GM21381 (cell line): Measurements from ENCODE around the gene ASB5.
"Not testable (repeated sequence)": the region's sequence is repeated elsewhere in the genome, so short reads cannot be mapped to it uniquely, and the experiment has no call there.

ENCODE experiments used
- ATAC-seq: cut with Tn5 transposase; IDR thresholded peaks from one replicate; pipeline ENCODE4 v1.9.1; 2021; ENCODE audit warnings: mild to moderate bottlenecking, moderate library complexity; ENCODE audit not compliant: unreplicated experiment

Gene ASB5

DNA sequence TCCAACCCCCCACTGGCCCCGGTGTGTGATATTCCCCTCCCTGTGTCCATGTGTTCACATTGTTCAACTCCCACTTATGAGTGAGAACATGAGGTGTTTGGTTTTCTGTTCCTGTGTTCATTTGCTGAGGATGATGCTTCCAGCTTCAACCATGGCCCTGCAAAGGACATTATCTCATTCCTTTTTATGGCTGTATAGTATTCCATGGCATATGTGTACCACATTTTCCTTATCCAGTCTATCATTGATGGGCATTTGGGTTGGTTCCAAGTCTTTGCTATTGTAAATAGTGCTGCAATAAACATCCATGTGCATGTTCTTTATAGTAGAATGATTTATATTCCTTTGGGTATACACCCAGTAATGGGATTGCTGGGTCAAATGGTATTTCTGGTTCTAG, 10.5 kb upstream of the ASB5 start:
- ATAC-seq = not testable (repeated sequence)

- peak; percentile 87 for ATAC-seq
These were observed 8.3 kb upstream of the ASB5 start for GRCh38 chr4:176277162-176277904.

DNA sequence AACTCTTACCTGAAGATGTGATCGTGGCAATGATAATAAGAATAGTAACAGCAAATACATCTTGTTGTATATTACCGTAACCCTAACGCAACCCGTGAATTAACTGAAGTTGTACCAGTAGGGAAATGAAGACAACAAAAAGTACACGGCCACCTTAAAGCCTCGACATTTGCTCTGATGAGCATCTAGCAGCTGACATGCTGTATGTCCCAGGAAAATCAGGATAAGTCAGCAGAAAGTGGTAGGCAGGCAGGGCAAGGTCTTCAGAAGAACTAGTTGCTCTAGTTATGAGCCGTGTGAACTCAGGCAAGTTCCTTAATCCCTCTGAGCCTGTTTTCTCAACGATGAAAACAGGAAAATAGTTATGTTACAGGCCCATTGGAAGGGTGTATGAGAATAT, 7.7 kb upstream of the ASB5 start:
- ATAC-seq = no peak

- no peak for ATAC-seq
These were observed 5.4 kb upstream of the ASB5 start for GRCh38 chr4:176274441-176274840.

DNA sequence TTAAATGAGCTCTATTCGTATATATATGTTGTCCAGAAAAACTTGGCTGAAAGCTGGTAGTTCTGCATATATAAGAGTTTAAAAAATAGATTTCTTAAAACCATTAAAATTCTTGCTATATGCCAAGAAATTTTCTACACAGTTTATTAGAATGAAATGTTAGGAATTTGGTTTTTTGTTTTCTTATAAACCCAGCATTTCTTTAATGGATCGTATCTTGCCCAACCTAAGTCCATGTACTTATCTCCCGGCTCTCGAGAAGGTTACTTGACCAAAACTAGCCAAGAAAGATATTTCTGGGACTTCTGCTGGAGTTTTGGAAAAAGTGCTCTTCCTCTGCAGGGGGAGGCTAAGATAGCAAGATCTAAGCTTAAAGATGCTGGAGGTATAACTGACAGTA, 4.7 kb upstream of the ASB5 start:
- ATAC-seq = no peak

GRCh38 chr4:176272799-176273198, 3.8 kb upstream of the ASB5 start:
- ATAC-seq = no peak

DNA sequence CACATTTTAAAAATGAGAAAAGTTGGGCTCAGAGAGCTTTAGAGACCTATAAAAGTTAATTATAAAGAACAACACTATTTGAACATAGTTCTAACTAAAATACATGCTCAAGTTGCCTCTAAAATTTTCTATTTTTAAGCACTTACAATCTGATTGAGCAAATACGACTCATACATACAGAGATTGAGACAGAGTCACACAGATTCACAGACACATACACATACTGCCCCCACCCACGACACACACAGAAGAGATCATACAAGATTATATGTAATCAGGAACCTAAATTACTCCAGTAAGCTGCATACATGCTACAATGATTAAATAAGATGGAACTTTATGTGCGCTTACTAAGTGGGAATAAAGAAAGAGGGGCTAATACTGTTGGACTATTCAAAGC, 2.7 kb upstream of the ASB5 start:
- no peak for ATAC-seq

DNA sequence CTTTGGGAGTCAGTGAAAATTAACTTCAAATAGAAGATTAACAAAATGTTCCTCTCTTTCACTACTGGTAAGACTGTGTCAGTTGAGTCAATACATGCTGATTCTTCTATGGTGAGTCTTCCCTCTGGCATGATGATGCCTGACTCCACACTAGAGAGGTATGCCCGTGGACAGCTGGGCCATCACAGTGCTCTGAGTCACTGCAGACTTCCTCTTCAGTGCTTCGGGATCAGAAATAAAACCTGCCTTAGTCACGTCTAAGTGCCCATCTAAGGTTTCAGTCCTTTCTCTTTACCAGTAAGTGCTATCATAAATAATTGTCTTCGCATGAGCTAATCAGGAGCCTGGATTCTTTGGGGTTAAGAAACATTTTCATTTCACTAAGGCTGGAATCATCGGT, 1.6 kb upstream of the ASB5 start:
- ATAC-seq = no peak

GRCh38 chr4:176266026-176266425, 3.0 kb downstream of the ASB5 start:
- ATAC-seq = no peak

GRCh38 chr4:176262243-176262642, 6.8 kb downstream of the ASB5 start:
- ATAC-seq = peak; percentile 61

GRCh38 chr4:176261481-176261880, 7.5 kb downstream of the ASB5 start:
- no peak for ATAC-seq

- no peak for ATAC-seq
These were observed 8.0 kb downstream of the ASB5 start for GRCh38 chr4:176261018-176261417.

GRCh38 chr4:176259330-176260090, 9.5 kb downstream of the ASB5 start:
- ATAC-seq = no peak

DNA sequence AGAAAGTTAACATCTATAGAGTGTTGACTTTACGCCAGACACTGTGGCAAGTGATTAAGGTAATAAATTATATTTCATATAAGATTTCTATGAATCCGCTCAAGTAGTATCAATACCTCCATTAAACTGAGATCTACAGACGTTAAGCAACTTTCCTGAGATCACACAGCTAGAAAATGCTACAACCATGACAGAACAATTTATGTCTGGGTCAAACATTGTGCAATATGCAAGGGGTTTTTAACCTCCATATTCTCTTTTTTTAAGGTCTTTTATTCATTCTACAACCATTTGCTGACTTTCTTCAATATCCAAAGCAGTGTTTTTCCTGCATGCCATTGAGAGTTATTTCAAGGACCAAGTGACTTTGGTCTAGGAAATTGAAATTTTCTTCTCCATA, 10.9 kb downstream of the ASB5 start:
- ATAC-seq = no peak

GRCh38 chr4:176256921-176257320, 12.1 kb downstream of the ASB5 start:
- ATAC-seq = no peak

DNA sequence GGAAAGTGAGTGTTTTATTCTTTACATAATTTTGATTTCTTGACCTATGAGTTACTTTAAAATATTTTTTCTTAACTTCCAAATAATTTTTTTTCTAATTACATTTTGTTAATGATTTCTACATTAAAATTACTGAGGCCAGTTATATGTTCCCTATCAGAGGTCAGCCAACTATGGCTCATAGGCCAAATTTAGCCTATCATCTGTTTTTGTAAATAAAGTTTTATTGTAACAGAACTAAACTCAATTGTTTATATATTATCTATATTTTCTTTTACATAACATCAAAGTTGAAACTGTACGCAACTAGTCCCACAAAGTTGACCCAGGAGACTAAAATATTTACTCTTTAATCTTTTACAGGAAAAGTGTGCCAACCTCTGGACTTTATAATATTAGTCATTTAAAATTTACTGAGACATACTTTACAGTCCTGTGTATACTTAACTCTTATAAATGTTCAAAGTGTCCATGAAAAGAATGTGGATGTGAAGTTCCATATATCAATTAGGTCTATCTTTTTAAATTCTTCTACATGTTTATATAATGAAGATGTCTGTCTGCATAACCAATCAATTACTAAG, 26.2 kb downstream of the ASB5 start:
- no peak for ATAC-seq

DNA sequence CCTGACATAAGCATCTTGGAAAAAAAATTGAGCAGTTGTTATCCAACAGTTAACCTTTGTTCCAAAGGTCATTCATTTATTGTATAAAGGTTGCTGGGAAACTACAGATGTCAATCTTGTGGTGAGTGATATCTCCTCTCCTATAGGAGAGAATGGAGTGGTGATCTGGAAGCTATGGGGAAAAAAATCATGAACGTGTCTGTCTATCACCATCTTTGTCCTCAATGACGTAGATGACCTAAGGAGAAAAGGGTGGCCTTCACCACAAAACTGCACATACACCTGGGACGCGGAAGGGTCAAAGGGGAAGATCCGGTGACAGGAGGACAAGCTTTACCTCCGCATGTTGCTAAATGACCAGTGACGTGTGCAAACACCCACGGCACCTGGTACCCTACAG, 27.3 kb downstream of the ASB5 start:
- ATAC-seq = no peak

DNA sequence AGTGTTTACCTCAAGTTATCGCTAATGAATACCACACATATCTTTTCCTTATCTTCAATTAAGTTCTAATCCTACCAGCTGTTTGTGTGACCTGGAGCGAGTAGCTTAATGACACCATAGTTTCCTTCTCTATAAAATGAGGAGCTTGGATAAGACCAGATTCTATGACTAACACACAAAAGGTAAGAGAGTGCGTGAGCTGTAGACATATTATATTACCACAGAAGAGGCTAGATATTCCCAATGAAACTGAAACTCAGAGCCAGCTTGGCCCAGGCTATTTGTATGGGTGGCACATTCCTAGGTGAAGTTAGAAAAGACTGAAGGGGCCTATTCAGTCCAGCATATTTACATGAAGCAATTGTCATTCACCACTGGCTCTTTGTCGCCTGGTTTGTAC, 30.2 kb downstream of the ASB5 start:
- no peak for ATAC-seq

- no peak for ATAC-seq
These were observed 30.8 kb downstream of the ASB5 start for GRCh38 chr4:176238157-176238610.

DNA sequence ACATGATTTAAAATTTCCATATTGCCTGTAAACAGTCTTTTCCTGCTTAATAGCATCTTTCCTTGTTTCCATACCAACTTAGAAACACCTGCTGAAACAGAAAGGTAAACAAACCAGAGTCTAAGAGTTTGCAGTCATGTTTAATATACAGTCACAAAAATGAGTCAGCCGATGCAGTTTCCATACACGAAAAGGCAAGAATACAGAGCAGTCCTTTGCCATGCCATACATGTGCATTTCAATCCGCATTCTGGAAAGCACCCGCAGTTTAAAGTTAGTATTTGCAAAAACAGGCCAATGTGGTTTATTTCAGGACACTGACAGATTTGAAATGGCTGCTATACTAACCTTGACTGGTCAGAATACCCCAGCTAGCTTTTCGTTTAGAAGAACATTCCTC, 32.1 kb downstream of the ASB5 start:
- ATAC-seq = no peak

GRCh38 chr4:176230836-176231235, 38.2 kb downstream of the ASB5 start:
- ATAC-seq = no peak

DNA sequence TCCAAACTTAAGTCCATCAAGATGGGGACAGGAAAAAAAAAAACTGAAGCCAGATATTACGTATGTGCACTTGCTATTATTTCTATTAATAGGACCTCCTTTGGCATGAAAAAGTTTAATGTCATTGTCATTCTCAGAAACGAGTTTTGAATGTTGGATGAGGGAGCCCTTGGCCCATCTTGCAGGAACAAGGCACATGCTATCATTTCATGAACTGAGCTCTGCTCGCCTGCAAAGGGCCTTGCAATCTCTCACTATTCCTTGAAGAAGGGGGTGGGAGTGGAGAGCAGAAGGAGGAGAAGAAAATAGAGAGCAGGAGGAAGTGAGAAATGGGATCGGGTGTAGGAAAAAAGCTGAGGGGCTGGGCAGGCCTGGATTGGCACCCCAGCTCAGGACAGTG, 39.4 kb downstream of the ASB5 start:
- no peak for ATAC-seq
